GM12872 (cell line): ENCODE data around the gene ASCC3.

Experiments used
- CTCF ChIP-seq: IDR thresholded peaks from 3 replicates; pipeline ENCODE4 v1.5.1; 2011; ENCODE audit warnings: low read depth, mild to moderate bottlenecking, low read length, moderate library complexity; ENCODE audit not compliant: insufficient read depth

Gene ASCC3

GRCh38 chr6:100740439-100740838 lies 140.7 kb downstream of the ASCC3 start:
- no peak for TF ChIP-seq CTCF

GRCh38 chr6:100731411-100731810 lies 149.7 kb downstream of the ASCC3 start:
- no peak for TF ChIP-seq CTCF

- no peak for TF ChIP-seq CTCF
These were observed 150.8 kb downstream of the ASCC3 start for GRCh38 chr6:100730001-100730980.

DNA sequence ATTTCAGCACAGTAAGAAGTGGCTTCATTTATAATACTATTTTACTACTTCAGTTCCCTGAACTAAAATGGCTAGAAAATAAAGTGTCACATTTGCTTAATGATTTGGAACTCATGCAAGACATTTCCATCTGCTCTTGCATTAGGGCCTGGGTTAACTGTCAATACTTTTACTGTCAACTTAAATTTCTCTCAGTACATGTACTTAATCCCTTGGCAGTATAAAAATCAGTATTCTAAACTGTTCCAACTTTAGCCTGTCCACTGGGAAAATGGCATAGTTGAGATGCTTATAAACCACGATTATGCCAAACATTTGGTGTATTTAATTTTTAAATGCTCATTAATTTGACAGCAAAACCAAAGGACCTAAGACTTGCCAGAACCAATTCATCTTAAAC lies 154.5 kb downstream of the ASCC3 start:
- no peak for TF ChIP-seq CTCF

DNA sequence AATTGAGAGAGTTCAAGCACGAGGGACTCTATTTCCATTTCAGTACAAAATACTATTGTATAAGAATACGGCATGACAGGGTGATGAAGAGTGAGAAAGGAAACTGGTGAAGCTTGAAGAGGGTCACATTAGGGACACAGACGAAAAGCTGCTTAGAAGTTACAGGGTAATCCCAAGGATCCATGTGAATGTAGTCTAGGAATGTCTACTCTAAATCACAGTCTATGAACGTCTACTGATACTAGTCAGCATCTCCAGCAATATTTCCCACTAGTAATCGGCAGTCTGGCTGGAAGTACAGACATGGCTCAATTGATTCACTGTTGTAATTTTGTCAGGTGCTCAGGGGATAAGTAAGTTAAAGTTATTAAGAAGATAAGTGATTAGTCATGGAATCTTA lies 156.4 kb downstream of the ASCC3 start:
- TF ChIP-seq CTCF, result no peak

- no peak for TF ChIP-seq CTCF
These were observed 156.9 kb downstream of the ASCC3 start for GRCh38 chr6:100724222-100724621.

DNA sequence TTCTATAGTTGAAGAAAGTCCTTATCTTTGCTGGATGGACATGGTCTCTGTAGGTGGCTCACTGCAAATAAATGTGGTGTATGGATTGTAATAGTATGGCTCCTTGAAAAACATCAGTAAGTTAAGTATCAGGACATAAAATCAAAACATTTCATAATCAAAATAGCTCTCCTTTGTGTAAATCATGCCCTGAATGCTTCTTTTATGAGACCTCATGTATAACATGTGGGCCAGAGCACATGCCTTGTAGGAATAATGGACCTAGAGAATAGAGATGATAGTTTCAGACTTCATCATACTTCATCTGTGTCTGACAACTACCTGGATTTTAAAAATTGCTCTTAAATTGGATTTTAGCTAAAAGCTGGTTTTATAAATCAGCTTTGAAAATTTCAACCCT lies 159.9 kb downstream of the ASCC3 start:
- no peak for TF ChIP-seq CTCF
